GM18861 (cell line): ENCODE measurements around the gene ZFHX3.

ENCODE experiments used
- ATAC-seq: cut with Tn5 transposase; IDR thresholded peaks from one replicate; pipeline ENCODE4 v1.9.1; 2021; ENCODE audit not compliant: unreplicated experiment

ZFHX3 gene

DNA sequence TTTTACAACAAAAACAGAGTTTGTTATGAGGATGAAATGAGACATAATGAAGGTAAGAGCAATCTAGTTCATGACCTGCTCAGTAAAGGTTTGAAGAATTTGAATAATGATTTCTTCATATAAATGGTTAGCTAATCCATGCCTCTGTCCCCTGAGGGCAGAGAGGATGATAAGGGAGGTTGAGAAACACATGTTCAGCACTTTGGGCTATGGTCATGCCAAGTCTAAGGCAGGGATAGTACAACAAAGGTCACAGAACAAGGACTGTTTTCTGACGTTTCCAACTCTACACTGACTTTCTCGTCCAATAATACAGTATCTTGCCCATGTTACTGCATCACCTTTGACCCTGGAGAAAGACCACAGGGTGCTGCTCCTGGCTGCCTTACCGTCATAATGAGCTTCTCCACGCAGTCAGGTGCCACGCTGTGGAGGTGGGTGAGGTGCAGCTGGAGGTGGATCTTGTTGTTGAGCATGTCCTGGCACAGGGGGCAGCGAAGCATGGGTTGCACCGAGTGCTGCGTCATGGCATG lies 236.7 kb downstream of the ZFHX3 start:
- no peak for ATAC-seq

DNA sequence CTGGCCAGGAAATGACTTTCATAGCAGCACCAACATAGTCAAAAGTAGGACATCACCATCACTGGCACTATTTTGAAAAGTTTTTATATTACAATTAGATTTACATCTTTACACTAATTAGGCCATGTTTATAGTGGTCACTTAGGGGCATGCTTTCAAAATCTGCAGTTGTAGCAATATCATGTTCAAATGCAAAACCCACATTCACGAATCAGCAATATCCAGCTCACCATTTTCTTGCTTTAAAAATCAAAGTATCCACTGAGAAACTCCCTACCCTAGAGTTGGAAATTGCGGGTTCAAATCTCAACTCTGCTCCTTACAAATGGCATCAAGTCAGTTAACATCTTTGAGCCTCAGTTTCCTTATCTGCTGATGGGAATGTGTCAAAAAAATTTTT lies 237.4 kb downstream of the ZFHX3 start:
- ATAC-seq: no peak

DNA sequence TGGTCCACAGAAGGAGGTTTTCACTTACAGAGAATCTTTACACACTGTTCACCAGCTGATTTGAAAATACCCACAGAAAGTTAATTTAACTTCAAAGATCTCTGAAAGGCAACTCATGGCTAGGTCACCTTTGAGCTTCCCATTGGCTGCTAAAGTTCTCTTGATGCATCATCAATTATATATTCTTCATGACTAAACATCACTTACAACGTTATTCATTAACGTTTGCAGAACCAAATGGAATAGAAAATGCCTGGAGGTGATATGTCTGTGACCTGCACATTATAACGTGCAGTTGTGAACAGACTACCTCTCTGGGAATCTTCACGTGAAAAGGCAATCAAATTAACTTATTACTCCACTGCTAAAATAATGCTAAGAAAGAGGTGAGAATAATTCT lies 238.5 kb downstream of the ZFHX3 start:
- no peak for ATAC-seq

DNA sequence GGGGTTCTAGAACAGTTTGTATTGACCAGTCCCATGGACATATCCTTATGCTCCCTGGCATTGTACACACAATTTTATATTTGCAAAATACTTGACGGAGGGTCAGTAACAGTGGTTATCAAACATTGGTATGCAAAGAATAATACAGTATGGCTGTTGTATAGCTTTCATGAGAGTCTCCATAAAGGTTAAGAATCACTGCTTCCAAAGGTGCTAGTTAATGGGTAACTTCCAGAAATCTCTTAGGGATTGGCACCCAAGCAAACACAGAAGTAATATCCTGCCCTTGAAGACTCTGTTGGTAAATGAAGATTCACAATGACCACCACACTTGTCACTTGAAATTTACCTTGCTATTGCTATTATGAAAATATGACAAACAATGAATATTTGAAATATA lies 239.2 kb downstream of the ZFHX3 start:
- ATAC-seq: no peak

DNA sequence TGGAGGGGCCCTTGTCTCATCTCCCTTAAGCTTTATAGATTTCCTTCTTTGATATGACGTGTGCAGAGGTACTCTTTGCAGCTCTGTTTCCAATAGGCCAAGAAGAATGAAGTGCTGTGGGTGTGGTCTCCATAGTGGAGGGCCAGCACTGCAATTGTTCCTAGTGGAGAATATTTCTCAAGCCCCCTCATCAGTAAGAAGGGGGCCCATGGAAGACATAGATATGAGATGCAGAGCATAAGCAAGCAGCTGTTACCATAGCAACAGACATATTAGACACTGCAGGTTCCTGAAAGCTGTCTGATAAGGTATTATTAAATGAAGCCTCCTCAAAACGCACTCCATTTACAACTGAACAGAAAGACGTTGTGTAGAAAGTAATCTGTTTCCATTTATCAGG lies 240.7 kb downstream of the ZFHX3 start:
- no peak for ATAC-seq

DNA sequence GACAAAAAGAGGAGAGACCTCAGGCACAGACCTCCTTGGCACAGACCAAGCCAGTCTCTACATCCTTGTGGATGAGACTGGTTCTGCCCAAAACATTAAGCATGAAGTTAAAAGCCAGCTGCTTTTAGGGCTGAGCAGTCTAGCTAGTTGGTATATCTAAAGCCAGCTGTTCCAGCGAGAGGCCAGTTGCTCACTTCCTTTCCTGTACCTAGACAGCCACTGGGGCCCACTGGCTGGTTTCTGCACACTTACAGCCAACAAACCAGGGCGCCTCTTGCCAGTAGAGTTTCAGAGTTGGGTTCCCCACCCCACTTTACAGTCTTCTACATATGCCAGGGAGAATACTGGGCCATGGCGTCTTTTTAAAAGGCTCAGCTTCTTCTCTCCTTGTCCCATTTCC lies 242.4 kb downstream of the ZFHX3 start:
- no peak for ATAC-seq

DNA sequence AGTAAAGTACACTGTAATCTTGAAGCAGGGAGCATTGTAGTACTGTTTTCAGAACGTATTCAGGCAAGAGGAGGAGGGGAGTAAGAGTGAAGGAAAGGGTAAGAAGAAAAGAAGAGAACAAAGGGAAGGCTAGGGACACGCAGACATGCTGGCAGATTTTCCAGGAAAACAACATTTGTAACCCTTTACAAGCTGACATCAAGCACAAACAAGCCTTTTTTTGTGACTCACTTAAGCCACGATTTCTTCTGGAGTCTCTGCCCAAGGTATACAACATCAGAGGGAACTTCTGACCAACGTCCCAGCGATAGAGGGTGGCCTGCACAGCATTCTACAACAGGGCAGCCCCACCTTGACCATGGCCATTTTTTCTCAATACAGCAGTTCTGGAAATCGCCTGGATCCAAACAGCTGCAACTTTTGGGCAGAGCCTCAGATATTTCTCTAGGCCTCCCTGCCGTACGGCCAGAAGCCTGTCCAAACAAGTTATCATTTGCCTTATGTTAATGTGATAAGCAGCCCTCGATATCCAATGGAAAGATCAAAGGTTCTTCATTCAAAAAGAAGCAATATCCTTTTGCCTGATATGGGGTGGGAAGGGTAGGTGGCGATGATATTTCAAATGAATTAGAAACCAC lies 247.3 kb downstream of the ZFHX3 start:
- ATAC-seq: no peak

DNA sequence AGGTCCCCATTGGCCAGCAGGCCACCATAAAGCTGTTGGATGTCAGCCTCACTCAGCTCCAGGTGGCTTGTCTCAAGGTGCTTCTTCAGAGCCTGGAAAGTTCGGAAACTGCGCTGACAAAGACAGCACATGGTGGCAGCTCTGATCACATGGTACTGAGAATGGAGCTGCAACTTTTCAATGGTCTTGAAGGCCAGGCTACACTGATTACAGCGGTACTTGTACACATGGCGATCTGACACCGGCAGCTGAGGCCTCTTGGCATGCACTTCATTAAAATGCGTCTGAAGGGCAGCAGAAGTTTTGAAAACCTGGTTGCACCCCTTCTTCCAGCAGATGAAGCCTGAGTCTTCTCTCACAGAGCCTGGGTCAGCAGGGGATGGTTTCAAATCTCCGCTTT lies 249.7 kb downstream of the ZFHX3 start:
- ATAC-seq: no peak

DNA sequence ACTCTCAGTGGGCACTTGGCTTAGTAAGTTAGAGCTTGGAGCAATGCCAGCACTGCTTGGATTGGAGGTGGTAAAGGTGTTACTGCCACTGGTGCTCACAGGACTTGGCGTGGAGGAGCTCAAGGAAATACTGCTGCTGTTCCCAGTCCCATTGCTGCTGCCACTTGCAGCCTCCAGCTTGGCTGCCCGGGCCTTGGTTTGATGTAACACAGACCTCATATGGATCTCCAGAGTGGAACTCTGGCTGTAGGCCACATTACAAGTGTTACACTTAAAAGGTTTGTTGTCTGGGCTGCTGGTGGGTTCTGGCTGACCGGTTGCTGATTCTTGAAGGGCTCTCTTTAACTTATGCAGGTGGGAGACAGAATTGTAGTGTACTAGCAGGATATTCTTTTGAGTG lies 250.3 kb downstream of the ZFHX3 start:
- no peak for ATAC-seq

DNA sequence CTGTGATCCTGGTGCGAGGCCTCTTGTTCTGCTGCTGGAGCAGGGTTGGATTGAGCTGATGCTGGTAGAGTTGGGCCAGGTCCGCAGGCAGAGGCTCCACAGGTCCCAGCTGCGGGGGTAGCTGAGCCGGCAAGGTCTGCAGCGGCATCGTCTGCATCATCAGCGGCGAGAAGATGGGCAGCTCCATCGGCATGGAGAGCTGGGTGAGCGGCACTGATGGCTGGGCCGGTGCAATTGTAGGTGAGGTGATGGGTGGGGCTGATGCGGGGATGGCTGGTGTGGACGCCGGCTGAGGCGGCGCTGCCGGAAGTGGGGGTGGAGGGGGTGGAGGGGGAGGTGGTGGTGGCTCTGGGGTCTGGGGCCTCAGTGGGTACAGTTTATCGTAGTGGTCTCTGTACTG lies 251.7 kb downstream of the ZFHX3 start:
- no peak for ATAC-seq

DNA sequence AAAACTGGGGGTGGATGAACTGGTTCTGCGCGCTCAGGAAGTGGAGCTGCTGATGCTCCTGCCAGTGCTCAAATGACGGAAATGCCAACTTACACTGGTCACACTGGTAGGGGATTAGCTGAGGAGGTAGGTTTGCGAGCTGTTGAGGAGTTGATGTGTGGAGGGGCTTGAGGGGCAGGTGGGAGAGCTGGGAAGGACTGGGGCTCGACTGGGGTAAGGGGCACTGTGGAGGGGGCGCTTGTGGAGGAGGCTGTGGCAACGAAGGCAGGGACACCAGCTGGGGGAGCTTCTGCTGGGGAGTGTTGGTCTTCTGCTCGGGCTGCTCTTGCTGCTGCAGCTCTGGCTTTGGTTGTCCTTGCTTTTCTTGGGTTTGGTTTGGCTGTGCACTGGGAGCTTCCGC lies 252.9 kb downstream of the ZFHX3 start:
- ATAC-seq: no peak

DNA sequence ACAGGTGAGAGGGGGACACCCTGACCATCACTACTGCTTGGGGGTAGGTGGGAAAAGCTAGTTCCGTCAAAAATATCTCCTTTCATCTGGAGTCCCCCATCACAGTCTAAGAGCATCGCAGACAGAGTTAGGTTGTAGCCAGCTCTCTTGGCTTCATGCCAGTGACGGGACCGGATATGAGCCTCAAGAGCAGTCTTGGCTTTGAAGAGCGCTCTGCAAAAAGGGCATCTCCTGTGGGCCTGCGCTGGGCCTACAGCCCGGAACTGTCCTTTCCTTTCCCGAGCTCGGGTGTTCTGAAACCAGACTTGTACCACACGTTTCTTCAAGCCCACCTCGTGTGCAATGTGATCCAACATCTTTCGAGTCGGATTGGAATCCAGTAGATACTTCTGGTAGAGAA lies 253.6 kb downstream of the ZFHX3 start:
- no peak for ATAC-seq

DNA sequence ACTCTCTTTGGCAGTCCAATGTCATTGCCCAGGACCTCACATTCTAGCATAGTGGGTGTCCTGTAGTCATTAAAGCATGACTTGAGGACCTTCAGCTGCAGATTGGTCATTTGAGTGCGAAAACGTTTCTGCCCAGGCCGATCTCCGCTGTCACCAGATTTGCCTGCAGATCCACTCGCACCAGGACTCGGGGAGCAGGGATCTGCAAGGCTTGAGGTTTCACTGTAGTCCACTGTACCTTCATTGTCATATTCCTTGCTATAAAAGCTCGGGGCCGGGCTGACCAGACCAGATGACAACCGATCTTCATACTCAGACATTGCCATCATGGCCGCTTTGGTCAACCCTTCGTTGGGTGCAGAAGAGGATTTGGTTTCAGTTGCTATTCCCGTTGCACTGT lies 254.2 kb downstream of the ZFHX3 start:
- no peak for ATAC-seq

DNA sequence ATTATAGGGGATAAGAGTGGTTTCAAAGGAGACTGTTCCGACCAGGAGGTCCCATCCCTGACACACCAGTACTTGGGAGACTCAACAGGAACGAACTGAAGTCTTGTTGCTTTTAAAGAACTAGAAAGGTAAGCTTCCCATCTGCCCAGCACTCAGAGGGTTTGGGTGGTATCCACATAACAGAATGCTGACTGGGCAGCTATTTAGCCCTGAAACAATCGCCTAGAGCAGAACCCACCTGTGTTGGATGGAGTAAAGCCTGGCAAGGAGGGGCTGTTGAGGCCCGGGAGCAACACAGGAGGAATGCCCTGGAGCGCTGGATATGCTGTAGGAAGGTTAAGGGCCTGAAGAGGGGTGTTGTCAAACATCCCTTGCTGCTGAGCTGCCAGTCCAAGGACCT lies 254.9 kb downstream of the ZFHX3 start:
- no peak for ATAC-seq

DNA sequence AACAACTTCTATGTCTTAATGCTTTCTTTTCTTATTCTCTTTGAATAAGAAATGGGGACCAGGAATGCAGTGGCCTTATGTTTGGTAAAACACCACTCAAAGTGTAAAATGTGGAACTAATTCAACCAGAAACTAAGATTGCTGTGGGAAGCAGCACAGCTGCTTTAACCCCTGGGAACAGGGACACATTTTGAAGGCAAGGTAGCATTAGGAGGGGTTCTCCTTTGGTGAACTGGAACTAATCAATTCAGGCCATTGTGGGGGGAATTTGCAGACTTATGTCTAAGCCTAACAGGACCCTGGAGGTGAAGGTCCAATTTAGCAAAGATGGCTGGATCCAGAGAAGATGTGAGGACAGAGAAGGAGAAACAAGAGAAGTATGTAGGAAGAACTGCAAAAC lies 256.1 kb downstream of the ZFHX3 start:
- ATAC-seq: no peak

DNA sequence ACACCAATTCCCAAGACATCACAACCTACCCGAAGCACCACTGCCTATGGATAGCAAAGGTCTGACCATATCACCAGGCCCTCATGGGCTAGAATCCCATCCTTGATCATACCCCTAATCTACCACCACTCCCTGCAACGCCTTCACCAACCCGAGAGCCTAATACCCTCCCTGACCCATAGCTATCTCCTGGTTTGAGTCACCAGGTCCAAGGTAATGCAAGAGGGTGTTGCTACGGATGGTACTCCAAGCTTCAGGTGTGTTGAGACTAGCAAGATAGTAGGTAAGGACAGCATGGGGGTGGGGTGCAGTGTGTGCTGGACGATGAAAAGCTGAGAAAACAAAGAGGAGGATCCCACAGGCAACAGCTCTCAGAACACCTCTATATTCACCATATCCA lies 258.0 kb downstream of the ZFHX3 start:
- no peak for ATAC-seq

DNA sequence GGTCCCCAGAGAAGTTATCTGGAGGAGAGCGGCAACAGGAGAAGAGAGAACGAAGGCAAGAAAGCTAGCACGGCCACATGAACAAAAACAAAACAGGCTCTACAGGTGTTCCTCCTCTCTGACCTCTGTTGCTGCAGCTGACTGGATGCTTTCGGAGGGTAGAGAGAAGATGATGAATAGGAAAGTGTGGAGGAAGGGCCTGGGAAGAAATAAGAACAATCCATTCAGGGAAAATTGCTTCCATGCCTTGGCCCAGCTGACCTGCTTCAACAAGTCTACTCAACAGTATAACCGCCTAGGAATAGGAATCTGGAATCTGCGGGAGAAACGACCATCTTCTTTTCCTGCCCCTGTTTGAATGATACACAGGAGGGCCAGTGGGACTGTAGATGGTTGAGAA lies 258.5 kb downstream of the ZFHX3 start:
- ATAC-seq: no peak

DNA sequence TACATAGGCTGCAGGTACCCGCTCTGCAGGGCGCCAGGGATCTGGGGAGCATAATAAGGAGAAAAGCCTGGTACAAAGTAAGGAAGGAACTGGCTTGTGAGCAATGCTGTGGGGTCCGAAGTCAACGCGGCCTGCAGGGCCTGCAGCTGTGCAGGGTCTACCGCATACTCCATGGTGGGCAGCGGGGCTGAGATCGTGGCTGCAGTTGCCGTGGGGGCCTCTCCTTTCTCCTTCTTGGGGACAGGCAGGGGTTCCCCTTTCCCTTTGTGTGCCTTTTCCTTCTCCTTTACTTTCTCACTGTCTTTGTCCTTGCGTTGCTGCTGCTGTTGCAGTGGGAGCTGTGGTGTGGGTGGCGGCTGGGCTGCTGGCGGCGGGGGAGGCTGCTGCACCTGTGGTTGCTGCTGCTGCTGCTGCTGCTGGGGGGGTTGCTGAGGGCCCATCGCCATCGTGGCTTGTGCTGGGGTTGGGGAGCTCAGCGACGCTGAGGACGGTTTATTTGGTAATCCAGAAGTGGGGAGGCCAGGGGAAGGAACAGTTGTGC lies 259.6 kb downstream of the ZFHX3 start:
- no peak for ATAC-seq

DNA sequence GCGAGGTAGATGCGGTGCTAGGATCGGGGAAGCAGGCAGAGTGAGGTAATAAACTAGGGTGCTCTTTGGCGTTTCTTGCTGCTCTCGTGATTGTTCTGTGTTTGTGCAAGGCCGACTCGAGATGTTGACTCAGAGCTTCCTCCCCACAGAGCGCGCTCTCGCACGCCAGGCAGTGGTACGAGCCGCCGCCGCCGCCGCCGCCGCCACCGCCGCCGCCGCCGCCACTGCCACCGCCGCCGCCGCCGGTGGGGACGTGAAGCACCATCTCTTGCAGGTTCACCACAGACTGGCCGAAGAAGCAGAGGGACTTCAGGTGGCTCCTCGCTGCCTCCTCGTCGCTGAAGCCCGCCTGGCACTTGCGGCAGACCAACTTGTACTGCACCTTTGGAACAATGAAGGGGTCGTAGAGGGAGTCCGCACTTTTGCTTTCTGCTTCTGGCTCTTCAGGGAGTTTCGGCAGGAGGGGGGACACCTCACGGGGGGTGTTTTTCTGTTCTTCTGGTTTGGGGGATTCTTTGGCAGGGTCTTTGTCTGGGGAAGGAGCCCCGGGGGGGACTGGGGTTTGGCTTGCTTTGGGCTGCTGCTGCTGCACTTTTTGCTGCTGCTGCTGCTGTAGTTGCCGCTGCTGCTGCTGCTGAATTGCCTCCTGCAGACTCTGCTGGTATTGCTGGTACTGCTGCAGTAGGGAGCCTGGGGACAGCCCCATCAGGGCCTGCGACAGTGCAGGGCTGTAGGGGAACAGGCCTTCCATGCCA lies 260.2 kb downstream of the ZFHX3 start:
- ATAC-seq: peak; percentile 92

DNA sequence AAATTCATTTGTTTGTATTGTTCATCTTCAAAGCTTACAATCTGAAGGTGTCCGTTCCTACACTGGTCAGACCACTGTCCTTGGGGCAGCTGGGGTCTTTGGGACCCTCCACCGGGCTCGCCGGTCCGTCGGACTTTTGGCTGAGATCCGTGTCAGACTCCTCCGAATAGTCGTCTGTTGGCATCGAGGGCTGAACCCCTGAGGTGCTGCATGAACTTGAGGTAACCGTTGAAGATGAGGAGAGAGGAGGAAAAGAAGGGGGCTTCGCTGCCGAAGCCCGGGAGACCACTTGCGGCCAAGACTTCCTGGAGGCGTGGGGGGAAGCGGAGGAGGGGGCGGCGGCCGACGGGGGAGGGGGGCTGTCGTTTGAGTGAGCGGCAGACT lies 260.8 kb downstream of the ZFHX3 start:
- ATAC-seq: no peak

DNA sequence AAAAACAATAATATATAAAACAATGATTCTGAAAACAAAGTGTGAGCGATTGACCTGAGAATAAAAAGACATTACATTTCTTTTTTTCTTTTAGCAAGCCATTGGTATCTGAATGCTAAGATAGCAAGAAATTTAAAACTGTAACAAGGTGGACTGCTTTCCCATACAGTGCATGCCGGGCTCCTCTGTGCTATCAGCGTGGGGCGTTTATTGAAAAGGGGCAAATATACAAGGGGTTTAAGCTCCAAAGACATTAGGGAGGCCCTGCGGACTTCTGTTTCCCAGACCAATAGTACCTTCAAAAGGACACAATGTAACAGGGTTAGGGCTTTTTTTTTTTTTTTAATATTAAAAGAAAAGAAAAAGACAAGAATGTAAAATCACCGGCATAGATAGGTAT lies 261.3 kb downstream of the ZFHX3 start:
- ATAC-seq: no peak

DNA sequence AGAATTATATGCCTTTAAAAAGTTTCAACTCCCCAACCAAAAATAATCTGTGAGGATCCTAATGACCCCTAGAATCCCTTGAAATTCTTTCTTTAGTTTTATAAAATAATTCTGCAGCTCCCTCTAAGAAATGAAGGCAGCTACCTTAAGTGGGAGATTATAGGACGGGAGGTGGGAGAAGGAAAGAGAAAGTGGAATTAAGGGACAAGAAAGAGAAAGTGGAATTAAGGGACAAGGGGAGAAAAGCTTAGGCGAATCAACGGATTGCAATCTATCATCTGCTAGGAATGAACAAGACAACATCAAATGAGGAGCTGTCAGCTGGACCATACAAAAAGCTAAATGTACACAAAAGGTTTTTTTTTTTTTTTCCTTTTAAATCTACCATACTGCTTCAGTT lies 262.0 kb downstream of the ZFHX3 start:
- ATAC-seq: no peak

DNA sequence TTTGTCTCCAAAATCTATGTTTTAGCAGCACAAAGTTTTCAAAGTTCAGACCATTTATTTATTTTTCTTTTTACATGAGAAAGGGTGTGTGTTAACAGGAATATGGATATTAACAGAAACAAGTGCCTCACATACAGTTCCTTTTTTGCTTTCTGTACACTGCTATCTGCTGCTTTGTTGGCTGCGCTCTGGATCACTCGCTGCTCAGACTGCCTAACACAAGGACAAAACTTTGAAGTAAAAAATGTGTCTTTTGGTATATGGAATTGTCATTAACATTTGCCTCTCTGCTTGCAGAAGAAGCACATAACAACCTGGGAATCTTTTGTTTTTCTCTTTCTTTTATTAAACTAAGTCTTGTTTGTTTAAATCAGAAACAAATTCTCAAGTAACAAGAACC lies 262.8 kb downstream of the ZFHX3 start:
- no peak for ATAC-seq
